GM21447 (cell line): Measurements from ENCODE around the gene EPN2.
A peak's percentile ranks its signal among the peaks of the same experiment; 100 is the strongest.
"Not testable (repeated sequence)": the region's sequence is repeated elsewhere in the genome, so short reads cannot be mapped to it uniquely, and the experiment has no call there.

Source experiments
- ATAC-seq: cut with Tn5 transposase; IDR thresholded peaks from one replicate; pipeline ENCODE4 v1.9.1; 2021; ENCODE audit not compliant: unreplicated experiment

Gene EPN2

DNA sequence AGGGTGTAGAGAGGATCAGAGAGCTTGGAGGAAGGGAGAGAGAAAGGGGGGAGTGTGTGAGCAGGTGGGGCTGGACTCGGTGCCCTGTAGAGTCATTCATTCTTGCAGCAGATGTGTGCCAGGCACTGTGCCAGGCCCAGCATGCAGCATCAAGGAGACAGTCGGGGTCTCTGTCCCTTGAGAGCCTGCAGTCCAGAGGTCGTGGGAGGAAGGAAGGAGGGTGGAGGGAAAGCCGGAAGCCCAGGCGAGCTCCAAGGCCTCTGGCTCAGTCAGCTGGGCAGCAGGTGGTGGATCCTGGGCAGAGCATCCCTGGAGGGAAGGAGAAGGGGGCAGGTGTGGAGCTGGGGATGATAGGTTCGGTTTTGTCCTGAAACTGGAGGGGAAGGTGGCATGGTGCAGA is 27.5 kb downstream of the EPN2 start:
- no peak for ATAC-seq

DNA sequence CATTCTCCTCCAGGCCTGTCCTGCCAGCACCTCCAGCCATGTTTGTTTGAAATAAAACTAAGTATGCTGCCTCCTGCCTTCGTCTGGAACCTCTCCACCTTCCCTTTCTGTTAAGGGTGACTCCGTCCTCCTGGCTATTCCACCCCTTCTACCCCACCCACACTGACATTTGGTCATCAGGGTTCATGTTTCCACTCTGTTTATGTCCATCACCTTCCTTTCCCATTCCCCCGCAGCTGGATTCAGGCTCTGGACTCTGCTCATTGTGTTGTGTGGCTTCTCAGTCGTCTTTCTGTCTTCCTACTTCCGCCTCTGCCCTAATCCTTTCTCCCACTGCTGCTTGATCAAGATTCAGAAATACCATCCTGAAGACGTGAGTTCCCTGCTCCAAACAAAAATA is 28.6 kb downstream of the EPN2 start:
- ATAC-seq: no peak

DNA sequence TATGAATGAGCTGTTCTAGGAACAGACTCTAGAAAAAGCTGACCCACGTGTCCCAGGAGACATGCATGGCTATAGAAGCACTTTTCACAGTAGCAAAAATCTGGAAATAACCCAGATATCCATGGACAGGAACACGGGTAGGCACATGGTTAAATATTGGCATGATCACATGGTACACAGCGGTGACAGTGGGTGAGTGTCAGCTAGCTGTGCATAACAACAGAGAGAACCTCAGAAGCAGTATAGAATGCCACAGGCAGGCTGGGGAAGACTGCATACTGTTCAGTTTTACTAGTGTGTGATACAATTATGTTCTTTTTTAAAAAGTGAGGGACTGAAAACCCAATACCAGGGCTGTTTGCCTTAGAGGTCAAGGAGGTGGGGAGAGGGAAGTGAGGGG is 31.4 kb downstream of the EPN2 start:
- no peak for ATAC-seq

DNA sequence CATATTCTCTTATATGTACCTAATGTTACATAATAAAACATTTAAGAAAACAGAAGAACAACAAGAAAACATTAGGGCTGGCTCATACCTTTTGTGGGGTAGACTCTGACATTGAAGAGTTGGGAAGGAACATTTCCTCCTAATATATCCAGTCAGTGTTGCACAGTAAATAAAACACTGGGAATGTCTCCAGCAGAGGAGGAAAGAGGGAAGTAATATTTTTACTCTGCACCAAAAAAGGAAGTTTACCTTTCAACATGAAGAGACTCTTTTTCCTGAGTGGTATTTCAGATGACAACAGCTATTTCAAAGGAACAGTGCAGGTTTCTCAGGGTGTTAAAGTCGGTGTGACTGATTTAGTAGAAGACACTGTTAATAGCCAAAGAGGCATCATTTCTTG is 31.9 kb downstream of the EPN2 start:
- no peak for ATAC-seq

DNA sequence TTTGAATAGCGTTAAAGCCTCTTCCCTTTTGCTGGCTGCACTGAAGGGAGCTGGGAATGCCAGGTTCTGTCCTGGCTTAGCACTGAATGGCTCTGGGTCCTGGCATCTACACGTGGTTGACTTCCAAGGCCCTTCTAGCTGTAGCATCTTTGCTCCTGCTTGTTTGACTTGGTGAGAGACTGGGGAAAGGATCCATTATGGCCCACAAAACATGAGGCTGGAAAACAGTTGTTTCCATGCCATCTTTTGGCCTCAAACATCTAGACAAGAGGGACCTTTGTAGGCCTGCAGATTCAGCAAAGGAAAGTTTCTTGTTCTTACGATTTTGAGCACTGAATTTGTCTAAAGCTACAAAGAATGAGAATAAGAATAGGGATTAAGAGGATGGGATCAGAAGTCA is 32.5 kb downstream of the EPN2 start:
- no peak for ATAC-seq

DNA sequence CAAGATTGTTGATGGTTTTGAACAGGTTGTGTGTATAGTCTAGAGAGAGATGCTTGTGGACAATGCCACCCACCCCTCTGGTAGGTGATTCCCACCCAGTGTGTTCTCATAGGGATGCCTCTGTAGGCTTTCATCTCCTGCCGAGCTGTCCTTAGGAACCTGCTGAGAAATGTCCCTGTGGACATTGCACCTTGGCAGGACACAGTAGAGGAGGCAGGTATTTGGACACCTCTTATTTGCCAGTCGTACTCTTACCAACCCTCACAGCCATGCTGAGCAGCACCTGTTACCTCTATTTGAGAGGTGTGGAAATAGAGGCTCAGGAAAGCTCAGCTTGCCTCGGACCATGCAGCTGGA is 33.2 kb downstream of the EPN2 start:
- ATAC-seq: no peak

DNA sequence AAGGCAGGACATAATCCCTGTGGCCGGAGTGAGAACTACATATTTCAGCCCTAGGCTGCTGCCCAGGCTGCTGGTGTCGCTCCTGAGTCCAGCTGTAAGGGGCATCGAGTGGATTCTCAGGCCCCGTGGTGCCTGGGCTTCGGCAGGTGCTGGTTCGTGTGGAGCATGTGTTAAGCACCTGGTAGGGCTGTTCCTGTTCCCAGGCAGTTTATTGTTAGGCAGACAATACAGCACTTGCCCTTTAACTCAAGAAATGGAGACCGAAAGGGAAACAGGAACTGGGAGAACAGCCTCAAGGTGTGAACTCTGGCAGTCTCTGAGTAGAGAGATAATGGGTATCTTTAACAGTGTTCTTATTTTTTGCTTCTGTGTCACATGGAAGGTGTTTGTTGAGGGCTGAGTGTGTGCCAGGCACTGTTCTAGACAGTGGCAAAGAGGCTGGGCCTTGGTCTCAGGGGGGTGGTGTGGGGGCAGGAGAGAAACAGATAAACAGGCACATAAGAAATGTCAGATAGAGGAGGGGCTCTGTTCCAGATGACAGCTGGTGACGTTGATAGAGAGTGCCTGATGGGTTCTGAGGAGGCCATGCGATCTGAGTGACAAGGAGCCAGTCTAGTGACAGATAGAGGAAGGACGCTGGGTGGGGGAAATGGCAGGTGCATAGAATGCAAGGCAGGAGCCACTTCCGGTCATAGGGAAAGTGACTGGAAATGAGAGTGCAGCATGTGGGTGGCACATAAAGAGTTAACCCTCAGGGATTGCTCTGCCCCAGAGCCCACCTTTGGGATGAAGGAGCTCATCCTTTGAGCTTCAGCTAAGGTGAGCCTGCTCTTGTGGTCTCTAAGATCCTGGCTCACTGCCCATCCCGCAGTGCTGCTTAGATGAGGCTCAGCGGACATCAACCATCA is 33.8 kb downstream of the EPN2 start:
- peak; percentile 85 for ATAC-seq

DNA sequence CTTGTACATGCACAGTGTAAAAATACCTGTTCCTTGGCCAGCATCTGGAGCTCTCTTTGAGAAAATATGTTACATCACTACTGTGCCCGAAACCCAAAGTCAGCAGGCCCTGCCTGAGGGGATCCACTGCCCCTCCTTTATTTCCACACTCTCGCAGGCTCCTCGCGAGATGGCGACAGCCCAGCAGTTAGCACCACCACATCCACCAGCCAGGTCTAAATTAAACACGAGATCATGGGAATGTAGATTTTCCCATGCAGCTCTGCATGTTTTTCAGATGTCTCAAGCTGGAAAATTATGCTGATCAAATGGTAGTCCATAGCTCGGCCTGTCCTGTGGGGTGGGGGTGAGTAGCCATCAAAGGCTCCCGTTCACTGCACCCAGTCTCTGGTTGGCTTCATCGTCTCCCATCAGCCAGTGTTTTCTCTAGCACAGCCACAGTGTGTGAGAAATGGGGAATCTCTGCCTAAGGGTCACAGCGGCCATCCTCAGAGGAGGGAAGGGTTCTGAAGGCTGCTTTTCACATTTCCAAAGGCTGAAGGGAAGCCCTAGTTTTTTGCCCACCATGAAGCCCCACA is 34.7 kb downstream of the EPN2 start:
- no peak for ATAC-seq

DNA sequence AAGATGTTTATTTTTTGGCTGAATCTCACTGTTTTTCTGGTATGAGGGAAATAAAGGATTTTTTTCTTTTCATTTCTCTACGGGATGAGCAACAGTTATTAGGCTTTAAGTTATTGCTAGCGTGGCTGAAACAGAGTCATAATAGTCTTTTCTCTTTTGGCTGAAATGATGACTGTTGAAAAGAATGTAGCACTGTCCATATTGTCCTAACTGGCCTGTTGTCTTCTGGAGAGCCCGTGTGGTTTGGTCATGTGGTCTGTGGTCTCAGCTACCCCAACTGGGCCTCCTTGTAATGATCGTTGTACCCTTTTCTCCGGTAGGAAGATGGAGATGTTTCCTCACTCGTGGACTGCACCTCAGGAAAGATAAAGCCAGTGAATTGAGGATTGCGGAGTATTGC is 36.6 kb downstream of the EPN2 start:
- ATAC-seq: no peak

DNA sequence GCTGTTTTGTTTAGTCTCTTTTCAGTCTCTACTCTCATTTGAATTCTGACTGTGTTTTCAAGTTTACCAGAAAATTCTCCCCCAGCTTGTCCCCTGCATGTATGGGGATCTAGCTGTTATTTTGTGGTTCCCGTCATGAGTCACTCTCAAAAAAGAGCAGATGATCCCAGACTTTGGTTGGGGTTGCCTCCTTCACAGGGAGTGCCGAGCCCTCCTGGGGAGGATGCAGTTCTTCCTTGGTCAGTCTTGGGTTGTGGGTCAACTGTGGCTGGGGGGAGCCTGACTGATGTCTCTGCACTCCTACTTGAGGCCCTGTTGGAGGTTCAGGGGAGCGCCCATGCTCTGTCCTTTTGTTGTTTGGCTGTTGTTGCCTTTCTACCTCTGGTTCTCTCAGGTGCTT is 37.7 kb downstream of the EPN2 start:
- no peak for ATAC-seq

DNA sequence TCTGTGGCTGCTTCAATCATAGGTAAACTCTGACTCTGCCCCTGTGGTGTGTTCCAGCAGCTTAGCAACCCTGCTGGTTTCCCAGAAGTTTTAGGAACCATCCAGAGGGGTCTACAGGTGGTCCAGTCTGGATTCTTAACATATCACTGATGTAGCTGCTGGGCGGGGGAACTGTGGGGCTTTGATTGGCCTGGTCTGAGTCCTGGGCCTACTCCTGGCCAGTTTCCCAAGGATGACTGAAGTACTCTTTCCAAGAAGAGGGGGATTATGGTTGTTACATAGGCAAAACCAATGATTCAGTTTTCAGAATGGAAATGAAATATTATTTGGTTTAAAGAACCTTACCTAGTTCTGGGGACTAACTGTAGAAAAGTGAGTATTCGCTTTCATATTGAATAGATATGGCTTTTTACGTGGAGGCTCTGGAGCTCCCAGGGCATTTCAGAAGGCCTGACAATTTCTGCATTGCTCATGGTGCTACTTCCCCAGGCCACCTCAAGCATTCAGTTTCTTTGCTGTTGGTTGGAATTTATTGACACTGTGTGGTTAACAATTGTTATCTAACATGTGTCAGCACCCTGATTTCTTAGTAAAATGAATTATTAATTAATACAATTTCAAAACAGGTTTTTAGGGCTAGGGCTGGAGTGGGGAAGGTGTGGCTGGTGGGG is 38.4 kb downstream of the EPN2 start:
- ATAC-seq: no peak

DNA sequence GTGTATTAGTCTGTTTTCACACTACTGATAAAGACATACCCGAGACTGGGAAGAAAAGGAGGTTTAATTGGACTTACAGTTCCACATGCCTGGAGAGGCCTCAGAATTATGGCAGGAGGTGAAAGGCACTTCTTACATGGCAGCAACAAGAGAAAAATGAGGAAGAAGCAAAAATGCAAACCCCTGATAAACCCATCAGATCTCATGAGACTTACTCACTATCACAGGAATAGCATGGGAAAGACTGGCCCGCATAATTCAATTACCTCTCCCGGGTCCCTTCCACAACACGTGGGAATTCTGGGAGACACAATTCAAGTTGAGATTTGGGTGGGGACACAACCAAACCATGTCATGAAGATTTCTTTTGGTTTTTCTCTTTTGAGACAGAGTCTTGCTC is 41.1 kb downstream of the EPN2 start:
- not testable (repeated sequence) for ATAC-seq

DNA sequence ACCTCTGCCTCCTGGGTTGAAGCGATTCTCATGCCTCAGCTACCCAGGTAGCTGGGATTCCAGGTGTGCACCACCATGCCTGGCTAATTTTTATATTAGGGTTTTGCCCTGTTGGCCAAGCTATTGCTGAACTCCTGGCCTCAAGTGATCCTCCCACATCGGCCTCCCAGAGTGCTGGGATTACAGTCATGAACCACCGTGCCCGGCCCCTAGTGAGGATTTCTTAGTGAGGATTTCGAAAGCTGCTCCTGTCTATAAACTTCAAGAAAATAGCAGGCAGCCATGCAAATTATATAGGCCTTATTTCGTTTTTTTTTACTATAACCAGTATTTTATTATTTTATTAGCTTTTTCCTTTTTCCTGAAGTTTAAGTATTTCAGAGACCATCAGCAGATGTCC is 41.6 kb downstream of the EPN2 start:
- ATAC-seq: no peak

DNA sequence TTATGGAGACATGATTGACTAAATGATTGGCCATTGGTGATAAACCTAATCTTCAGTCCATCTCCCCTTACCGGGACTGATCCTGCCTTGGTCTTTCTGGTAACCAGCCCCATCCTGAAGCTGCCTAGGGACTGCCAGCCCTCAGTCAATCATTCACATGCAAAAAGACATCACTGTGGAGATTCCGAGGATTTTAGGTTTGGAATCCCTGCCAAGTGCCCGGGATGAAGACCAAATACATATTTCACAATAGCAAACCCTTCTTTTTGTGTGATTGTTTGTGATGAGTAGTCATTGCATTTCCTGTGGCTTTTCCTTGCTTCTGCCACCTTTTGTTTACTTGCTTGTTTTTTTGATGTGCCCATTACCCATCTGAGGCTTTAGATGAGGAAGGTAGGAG is 44.0 kb downstream of the EPN2 start:
- ATAC-seq: no peak

DNA sequence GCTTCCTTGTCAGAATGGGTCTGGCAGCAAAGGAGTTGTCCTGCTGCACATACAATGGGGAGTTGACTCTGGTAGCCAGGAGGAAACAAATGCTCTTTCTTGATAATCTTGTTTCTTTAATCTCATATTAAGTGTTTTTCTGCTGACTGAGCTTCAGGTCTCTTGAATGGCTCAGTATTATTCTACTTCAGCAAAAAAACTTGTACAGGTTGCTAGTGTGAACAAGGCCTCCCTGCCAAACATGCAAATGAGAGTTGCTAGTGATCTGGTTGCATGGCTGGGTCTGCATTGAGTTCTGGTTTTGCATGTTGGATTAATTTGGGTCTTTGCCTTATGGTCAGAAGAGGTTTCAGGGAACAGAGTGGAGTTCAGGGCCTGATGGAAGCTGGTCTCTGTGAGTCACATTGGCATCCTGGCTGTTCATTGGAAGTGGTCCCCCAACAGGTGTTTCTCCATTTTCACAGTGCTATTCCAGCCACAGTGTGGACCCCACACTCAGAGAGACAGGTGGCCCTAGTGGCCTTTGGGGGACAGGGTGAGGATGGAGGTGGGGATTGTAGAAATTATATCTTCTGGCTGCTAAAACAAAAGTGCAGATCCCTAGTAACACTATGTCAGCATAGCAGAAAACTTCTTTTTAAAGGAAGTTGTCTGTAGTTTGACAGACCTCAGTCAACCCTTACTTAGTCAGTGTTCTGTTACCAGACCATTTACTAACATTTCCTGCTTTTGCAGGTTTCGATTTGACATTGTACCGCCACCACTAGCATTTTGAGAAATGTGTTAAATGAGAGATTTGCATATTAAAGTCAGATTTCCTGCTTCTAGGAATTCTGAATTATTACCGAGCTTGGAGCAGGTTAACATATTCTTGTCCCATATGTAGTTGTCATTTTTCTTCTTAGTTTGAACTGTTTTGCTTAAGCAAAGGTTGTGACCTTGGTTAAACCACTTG is 47.1 kb downstream of the EPN2 start:
- peak; percentile 70 for ATAC-seq

DNA sequence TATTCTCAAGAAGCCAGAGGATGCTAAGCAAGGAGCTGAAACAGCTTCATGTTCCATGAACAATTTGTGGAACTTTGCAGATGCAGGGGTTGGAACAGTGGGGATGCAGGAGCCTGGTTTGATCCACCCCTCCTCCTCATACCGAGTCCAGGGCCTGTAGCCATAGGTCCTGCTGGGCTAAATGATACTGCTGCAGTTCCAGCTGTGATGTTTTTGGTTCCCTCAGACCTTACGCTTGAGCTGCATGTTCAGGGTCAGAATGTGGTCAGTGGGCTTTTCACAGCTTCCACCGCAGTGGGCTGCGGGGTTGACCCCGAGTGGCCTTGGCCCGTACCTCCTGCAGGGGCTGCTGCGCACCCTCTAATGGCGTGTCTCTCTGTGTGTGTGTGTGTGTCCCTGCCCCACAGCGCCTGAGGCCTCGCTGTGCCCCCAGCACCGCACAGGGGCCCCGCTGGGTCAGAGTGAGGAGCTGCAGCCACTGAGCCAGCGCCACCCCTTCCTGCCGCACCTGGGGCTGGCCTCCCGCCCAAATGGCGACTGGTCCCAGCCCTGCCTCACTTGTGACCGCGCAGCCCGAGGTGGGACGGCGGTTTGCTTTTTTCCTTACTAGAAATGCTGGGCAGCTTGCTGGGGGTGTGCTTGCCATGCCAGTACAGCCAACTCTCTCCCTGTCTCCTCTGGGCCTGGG is 48.2 kb downstream of the EPN2 start:
- no peak for ATAC-seq

DNA sequence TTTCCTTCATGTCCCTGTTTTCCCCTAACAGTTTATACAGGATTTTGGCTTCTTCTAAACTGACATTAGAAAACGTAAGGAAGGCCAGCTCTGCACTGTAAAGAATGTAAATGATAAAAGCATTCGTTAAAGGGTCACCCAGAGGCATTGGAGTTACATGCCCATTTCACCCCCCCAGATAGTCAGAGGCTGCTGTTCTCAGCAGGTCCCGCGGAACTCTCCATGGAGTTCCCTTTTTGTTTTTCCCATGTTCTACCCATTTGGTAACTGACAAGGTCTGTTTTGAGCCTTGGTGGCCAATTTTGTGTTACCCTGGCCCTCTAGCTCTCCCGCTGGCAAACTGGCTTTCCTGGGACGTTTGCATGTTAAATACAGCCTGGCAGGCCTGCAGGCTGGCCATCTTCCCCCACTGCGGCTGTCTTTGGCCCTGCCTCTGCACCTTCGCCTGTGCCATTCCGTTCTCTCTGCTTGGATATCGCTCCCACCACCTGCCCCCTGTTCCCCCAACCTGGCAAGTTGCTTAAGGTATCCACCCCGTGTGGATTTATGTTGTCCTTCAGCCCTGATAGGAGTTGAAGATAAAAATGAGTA is 49.7 kb downstream of the EPN2 start:
- no peak for ATAC-seq

DNA sequence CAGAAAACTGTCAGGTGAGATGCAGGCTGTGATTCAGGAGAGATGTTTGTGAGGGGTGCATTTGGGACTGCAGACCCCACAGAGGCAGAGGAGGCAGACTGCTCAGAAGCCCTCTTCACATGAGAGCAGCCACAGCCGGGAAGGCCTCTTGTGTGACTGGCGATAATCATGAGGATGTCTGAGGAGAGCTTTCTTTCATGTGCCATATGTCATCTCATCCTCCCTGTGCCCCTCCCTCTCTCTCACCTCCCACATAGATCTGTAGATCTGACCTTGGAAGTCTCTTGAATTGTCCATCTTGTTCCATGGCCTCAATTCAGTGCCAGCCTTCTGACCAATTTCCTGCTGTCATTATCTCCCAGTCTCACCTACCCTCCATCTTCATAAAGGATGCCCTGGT is 50.5 kb downstream of the EPN2 start:
- no peak for ATAC-seq

DNA sequence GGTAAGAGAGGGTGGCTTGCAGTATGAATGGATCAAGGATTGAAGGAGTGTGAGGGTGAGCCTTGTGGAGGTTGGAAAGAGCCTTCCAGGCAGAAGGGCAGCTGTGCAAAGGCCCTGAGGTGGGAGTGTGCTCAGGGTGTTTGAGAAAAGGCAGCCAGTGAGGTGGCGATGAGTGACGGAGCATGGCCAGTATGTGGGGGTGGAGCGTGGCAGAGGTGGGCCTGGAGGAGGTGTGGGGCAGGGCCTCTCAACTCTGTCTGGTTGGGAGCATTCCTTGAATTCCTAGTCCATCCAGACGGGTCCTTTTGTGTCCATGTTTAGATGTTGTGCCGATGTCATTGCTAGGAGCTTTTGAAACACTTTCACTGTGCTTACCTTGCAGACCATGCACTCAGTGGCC is 51.3 kb downstream of the EPN2 start:
- no peak for ATAC-seq

DNA sequence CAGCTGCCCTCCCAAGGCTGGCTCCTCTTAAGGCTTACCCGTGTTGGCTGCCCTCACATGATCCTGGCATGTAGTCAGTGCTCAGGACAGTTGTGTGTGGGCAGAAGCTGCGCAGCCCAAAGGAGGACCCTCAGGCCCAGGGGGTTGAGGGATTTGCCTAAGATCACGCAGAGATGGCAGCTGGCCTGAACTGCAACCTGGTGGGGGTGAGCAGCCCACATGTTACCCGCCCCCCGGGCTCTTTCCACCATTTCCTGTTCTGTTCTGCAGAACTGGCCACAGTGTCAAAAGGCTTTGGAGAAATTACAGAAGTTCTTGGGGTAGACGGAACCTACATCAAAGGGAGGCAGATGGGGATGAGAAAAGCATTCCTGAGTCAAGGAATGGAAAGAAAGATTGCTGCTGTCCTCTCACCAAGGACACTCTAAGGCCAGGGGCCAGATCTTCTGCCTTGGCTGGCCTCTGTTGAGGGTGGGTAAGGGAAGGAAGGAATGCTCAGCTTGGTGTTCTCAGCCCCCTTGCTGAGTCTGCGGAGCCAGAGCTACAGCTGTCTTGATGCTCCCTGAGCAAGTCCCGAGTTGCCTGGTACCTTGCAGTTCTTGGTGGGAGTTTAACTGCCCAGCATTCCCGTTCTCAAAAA is 53.0 kb downstream of the EPN2 start:
- ATAC-seq: no peak
